Kidney epithelial cell (primary cell): ENCODE data around the gene MTERF4. TPM values are rescaled to one million over a fixed set of nuclear protein-coding genes. Genes with fewer than 3 reads are reported as not detected.

Experiments
- DNase-seq: peaks from one replicate; pipeline ENCODE4 v3.0.0-alpha.2; 2010; ENCODE audit warnings: low read depth
- H3K27me3 ChIP-seq: 2 replicates; pipeline ENCODE4 v1.6.0; 2011; ENCODE audit warnings: low read length; ENCODE audit not compliant: control insufficient read depth, insufficient read depth
- H3K36me3 ChIP-seq: 2 replicates; pipeline ENCODE4 v1.5.1; 2011; ENCODE audit warnings: low read length; ENCODE audit not compliant: control insufficient read depth, insufficient read depth
- H3K4me3 ChIP-seq: 2 replicates; pipeline ENCODE4 v1.5.1; 2011; ENCODE audit warnings: low read depth, mild to moderate bottlenecking, control low read depth, low read length
- CTCF ChIP-seq: IDR thresholded peaks from 2 replicates; pipeline ENCODE4 v1.5.1; 2011; ENCODE audit warnings: mild to moderate bottlenecking, moderate library complexity, low read length, control low read depth, inconsistent platforms; ENCODE audit not compliant: insufficient read depth, poor library complexity, severe bottlenecking
- total RNA-seq: library from RNA; depleted of rRNA; stranded (reverse); fragments of >200 nt; gene quantifications from 2 replicates; pipeline ENCODE4 v1.2.3, GENCODE V29; 2015

The MTERF4 gene
- total RNA-seq, 1 donor from 2014 or later: 33.3 TPM

GRCh38 chr2:241136191-241136590 lies 34.1 kb upstream of the MTERF4 start:
- H3K4me3 ChIP-seq: no peak overlapping the region
- H3K27me3 ChIP-seq: no peaks in the 10 kb centered on the region
- TF ChIP-seq CTCF: no peak
- no peak for DNase-seq
- H3K36me3 ChIP-seq: no peaks in the 10 kb centered on the region

- no peaks in the 10 kb centered on the region for H3K27me3 ChIP-seq
- no peak overlapping the region for H3K4me3 ChIP-seq
- no peak for TF ChIP-seq CTCF
- no peaks in the 10 kb centered on the region for H3K36me3 ChIP-seq
- DNase-seq: no peak
Observed at GRCh38 chr2:241135737-241136136, 33.6 kb upstream of the MTERF4 start.

GRCh38 chr2:241134711-241135110 lies 32.6 kb upstream of the MTERF4 start:
- H3K27me3 ChIP-seq: no peaks in the 10 kb centered on the region
- DNase-seq: no peak
- H3K4me3 ChIP-seq: no peak overlapping the region
- H3K36me3 ChIP-seq: no peaks in the 10 kb centered on the region
- TF ChIP-seq CTCF: no peak

- H3K36me3 ChIP-seq: no peaks in the 10 kb centered on the region
- DNase-seq: no peak
- no peak overlapping the region for H3K4me3 ChIP-seq
- no peak for TF ChIP-seq CTCF
- H3K27me3 ChIP-seq: no peaks in the 10 kb centered on the region
Observed at GRCh38 chr2:241133436-241133820, 31.3 kb upstream of the MTERF4 start.

GRCh38 chr2:241132538-241133435 lies 30.7 kb upstream of the MTERF4 start:
- no peak overlapping the region for H3K4me3 ChIP-seq
- H3K27me3 ChIP-seq: no peaks in the 10 kb centered on the region
- no peak for TF ChIP-seq CTCF
- DNase-seq: no peak
- no peaks in the 10 kb centered on the region for H3K36me3 ChIP-seq

- Histone ChIP-seq H3K4me3 (no peak overlapping the region), H3K27me3 (no peaks in the 10 kb centered on the region), H3K36me3 (no peaks in the 10 kb centered on the region)
- no peak for TF ChIP-seq CTCF
- no peak for DNase-seq
Observed at GRCh38 chr2:241131531-241131930, 29.4 kb upstream of the MTERF4 start.
